Erythroblast (primary cell): Measurements from ENCODE around the gene DTD2.
A peak's percentile ranks its signal among the peaks of the same experiment; 100 is the strongest.

Source experiments
- DNase-seq, 2 experiments: peaks; one replicate each; lab custom pipeline; 2025; lab: John Stamatoyannopoulos, UW
- GATA1 ChIP-seq: IDR thresholded peaks from 2 replicates; pipeline ENCODE4 v1.6.1; 2011; ENCODE audit warnings: low read depth, mild to moderate bottlenecking, control low read depth, low read length, moderate library complexity
- POLR2A ChIP-seq: IDR thresholded peaks from 2 replicates; pipeline ENCODE4 v1.6.1; 2011; ENCODE audit warnings: mild to moderate bottlenecking, low read length

DTD2 gene

GRCh38 chr14:31430634-31431264, 26.6 kb downstream of the DTD2 start:
- no peak for TF ChIP-seq GATA1
- no peak for DNase-seq

DNA sequence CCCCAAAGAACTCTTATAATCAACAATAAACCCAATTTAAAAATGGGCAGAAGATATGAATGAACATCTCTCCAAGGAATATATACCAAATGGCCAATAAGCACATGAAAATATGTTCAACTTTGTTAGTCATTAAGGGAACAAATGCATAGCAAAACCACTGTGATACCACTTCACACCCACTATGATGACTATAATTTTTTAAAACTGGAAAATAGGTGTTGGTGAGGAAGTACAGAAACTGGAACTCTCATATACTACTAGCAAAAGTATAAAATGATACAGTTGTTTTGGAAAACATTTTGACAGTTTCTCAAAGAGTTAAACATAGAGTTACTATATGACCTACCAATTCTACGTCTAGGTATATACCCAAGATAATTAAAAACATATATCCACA, 27.5 kb downstream of the DTD2 start:
- TF ChIP-seq POLR2A (no peak), GATA1 (no peak)
- no peak for DNase-seq

DNA sequence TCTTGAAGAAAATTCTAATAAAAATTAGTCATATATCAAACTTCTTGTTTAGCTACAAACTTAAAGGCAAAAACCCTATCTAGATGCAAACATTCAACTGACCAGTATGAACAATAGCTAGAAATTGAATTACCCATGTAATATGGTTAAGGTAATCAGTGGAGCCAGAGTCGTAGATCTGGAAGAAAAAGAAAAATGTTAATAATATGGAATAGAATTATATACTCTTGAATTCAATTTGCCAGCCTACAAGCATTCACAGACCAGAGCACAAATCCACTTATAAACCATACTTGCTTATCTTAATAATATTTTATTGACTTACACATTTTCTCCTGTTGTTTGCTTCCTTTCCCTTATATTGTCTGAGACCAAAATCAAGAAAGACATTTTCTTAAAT, 29.3 kb downstream of the DTD2 start:
- TF ChIP-seq POLR2A (no peak), GATA1 (no peak)
- no peak for DNase-seq

GRCh38 chr14:31426663-31427062, 30.6 kb downstream of the DTD2 start:
- DNase-seq: no peak
- TF ChIP-seq POLR2A (no peak), GATA1 (no peak)

GRCh38 chr14:31425905-31426304, 31.4 kb downstream of the DTD2 start:
- TF ChIP-seq POLR2A (no peak), GATA1 (no peak)
- no peak for DNase-seq

DNA sequence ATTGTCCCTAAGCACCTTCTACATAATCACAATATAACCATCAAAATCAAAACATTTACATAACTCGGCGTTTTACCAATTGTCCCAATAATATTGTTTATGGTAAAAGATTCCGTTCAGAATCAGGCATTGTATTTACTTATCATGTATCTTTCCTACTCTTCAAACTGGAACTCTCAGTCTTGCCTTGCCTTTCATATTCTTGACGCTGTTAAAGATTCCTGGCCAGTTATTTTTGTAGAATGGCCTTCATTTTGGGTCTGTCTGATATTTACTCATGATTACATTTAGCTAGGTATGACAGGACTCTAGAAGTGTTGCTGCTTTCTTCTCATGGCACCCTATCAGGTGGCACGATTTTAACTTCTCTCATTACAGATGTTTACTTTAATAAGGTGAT, 36.1 kb downstream of the DTD2 start:
- peak in 1 of 2 experiments; percentile 22 for DNase-seq
- TF ChIP-seq GATA1: no peak
- TF ChIP-seq POLR2A: no peak

- TF ChIP-seq POLR2A: peak; percentile 96
- no peak for TF ChIP-seq GATA1
- DNase-seq: peak; percentile 96 to 98
Measured at GRCh38 chr14:31420319-31421111, 36.8 kb downstream of the DTD2 start, which contains the start of gene HEATR5A. TSS of gene HEATR5A (minus strand) at chr14:31420550. CDS start at chr14:31402975, 17,575 bp downstream.

- peak; percentile 51 to 61 for DNase-seq
- TF ChIP-seq GATA1 (no peak), POLR2A (no peak)
Measured at GRCh38 chr14:31419967-31420318, 37.4 kb downstream of the DTD2 start.

GRCh38 chr14:31419179-31419966, 37.9 kb downstream of the DTD2 start:
- TF ChIP-seq GATA1 (no peak), POLR2A (no peak)
- DNase-seq: peak; percentile 23 to 36

GRCh38 chr14:31418440-31418839, 38.9 kb downstream of the DTD2 start:
- DNase-seq: no peak
- TF ChIP-seq GATA1 (no peak), POLR2A (no peak)

- no peak for TF ChIP-seq POLR2A
- TF ChIP-seq GATA1: no peak
- no peak for DNase-seq
Measured at GRCh38 chr14:31414190-31414833, 43.0 kb downstream of the DTD2 start.

- no peak for TF ChIP-seq GATA1
- no peak for TF ChIP-seq POLR2A
- DNase-seq: no peak
Measured at GRCh38 chr14:31411218-31411727, 46.0 kb downstream of the DTD2 start.

DNA sequence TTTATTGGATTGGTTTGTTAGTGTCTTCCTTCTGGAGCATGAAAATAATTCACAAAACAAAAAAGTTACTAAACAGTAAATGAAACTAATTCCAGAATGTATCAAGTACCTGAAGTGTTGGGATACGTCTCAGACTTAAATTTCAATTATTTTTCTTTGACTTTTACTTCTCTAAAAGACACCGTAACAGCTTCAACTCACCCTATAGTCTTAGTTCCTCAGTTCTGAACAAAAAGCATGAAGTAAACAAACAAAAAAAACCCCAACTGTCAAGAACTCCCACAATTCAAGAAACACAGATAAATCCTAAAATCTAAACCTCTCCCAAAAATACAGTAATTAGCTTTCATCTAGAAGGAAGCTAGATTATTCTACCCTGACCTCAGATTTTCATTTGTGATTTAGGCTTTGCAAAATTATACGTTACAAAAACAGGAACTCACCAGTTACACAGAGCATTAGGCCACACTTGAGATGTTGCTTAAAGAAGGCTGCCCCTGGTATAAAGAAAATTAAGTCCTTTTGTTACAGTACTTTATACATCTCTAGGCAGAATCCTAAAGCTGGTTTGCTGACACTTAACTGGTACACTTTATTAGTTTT, 47.2 kb downstream of the DTD2 start:
- TF ChIP-seq GATA1 (no peak), POLR2A (no peak)

DNA sequence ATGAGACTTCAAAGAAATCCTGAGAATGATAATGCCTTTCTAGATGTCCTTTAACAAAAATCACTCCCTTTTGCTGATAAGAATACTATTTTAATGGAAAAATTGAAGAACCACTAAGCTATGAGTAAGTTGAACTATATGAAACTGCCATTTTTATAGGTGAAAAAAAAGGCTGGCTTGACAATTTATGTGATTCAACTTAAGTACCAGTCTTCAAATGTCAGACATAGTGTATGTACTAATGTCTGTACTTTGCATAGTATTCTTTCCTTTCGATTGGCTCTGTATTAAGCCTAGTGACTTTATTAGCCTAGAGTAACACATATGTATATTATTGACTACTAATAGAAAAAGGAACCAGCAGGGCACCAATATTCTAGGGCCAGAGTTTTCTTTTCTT, 48.9 kb downstream of the DTD2 start:
- no peak for DNase-seq
- TF ChIP-seq GATA1 (no peak), POLR2A (no peak)

More for the DNA sequence above, 47.2 kb downstream of the DTD2 start:
- no peak for DNase-seq
